HepG2 (cell line): ENCODE results near the gene GGACT. TPM values are rescaled to one million over a fixed set of nuclear protein-coding genes. Genes with fewer than 3 reads are reported as not detected.

Source experiments
- ATAC-seq: fragments of 200-7000 bp; cut with Tn5 transposase; 3 replicates; pipeline ENCODE4 v1.9.1; 2020; ENCODE audit warnings: mild to moderate bottlenecking, moderate library complexity
- BruUV-seq: library from RNA; stranded (reverse); fragments of 400-500 nt; replicated peaks from 2 replicates; lab custom pipeline; 2021; lab: Mats Ljungman, UMichigan
- CTCF ChIA-PET: fragments of 300-600 bp; formaldehyde crosslinking; extraction: SDS; loops from one replicate; lab custom pipeline; 2021; ENCODE audit warnings: low total read pairs, inconsistent platforms, low intra/inter-chr PET ratio; lab: Yijun Ruan, JAX
- POLR2A ChIA-PET: fragments of 350-600 bp; sonication (Branson Sonifier 250); formaldehyde crosslinking; loops from one replicate; lab custom pipeline; 2020; ENCODE audit warnings: antibody characterized with exemption, inconsistent platforms; lab: Yijun Ruan, JAX
- DNase-seq: peaks from one replicate; pipeline ENCODE4 v3.0.0-alpha.2; 2015; ENCODE audit warnings: low spot score
- FAIRE-seq: peaks from 3 replicates; lab custom pipeline; 2011; peaks lifted over from hg19 to GRCh38; lab: Jason Lieb, UNC
- H2AFZ ChIP-seq: one replicate; pipeline ENCODE4 v1.6.1; 2011; ENCODE audit warnings: low read length, inconsistent platforms
- H3K27ac ChIP-seq: fragments of 300-600 bp; 3 replicates; pipeline ENCODE4 v1.8.0; 2011; ENCODE audit warnings: mixed run types, mild to moderate bottlenecking, mixed read lengths, low read length, inconsistent platforms; ENCODE audit not compliant: insufficient read depth; ENCODE audit errors: extremely low read length
- H3K27me3 ChIP-seq, 2 experiments: fragments of 200-600 bp in 1 of 2; 2 replicates in 1 of 2; 3 replicates in 1 of 2; pipeline versions ENCODE4 v1.6.0 to v1.8.0; 2011; ENCODE audit warnings: low read length in 2 of 2, mild to moderate bottlenecking in 2 of 2, moderate library complexity in 2 of 2, inconsistent platforms in 1 of 2; ENCODE audit not compliant: insufficient read depth in 2 of 2, control insufficient read depth in 1 of 2
- H3K36me3 ChIP-seq, 2 experiments: fragments of 200-600 bp in 1 of 2; replicated peaks in 1 of 2; 2 replicates in 1 of 2; 3 replicates in 1 of 2; pipeline versions ENCODE4 v1.5.1 to v1.8.0; 2011; ENCODE audit warnings: low read length in 2 of 2, inconsistent platforms in 1 of 2; ENCODE audit not compliant: insufficient read depth in 2 of 2, control insufficient read depth in 1 of 2
- H3K4me1 ChIP-seq: 2 replicates; pipeline ENCODE4 v1.5.1; 2012; ENCODE audit warnings: low read length, inconsistent platforms; ENCODE audit not compliant: insufficient read depth
- H3K4me2 ChIP-seq: 2 replicates; pipeline ENCODE4 v1.6.0; 2011; ENCODE audit warnings: low read depth, low read length, inconsistent platforms
- H3K4me3 ChIP-seq, 3 experiments: fragments of 200-600 bp in 1 of 3; sonication (generic), shearing (Covaris generic) in 1 of 3; replicated peaks in 1 of 3; 2 replicates each; pipeline ENCODE4 v1.5.1; 2011 to 2016; ENCODE audit warnings: low read length in 3 of 3, inconsistent platforms in 2 of 3, low read depth in 2 of 3, mild to moderate bottlenecking in 2 of 3, control low read depth in 1 of 3, mixed read lengths in 1 of 3; ENCODE audit not compliant: insufficient read depth in 1 of 3
- H3K79me2 ChIP-seq: one replicate; pipeline ENCODE4 v1.6.1; 2011; ENCODE audit warnings: low read length, inconsistent platforms; ENCODE audit not compliant: insufficient read depth
- H3K9ac ChIP-seq: 2 replicates; pipeline ENCODE4 v1.6.0; 2011; ENCODE audit warnings: mild to moderate bottlenecking, low read depth, low read length, inconsistent platforms; ENCODE audit not compliant: insufficient read depth
- H3K9me3 ChIP-seq: 2 replicates; pipeline ENCODE4 v1.5.1; 2012; ENCODE audit warnings: mild to moderate bottlenecking, low read length
- H4K20me1 ChIP-seq: 2 replicates; pipeline ENCODE4 v1.6.0; 2011; ENCODE audit warnings: inconsistent platforms, mild to moderate bottlenecking, low read length, moderate library complexity; ENCODE audit not compliant: insufficient read depth
- BHLHE40 ChIP-seq: IDR thresholded peaks from 2 replicates; pipeline ENCODE4 v1.6.1; 2011; ENCODE audit warnings: low read length, improper control_type of control experiment
- BRCA1 ChIP-seq: sonication (generic); formaldehyde crosslinking; IDR thresholded peaks from 2 replicates; pipeline ENCODE4 v1.4.0; 2020; ENCODE audit warnings: missing genetic modification reagents
- E2F2 ChIP-seq: sonication (generic); formaldehyde crosslinking; IDR thresholded peaks from 2 replicates; pipeline ENCODE4 v1.4.0; 2020; ENCODE audit warnings: missing genetic modification reagents, borderline replicate concordance
- HDAC1 ChIP-seq: sonication (generic); formaldehyde crosslinking; IDR thresholded peaks from 2 replicates; pipeline ENCODE4 v1.5.1; 2020; ENCODE audit warnings: mild to moderate bottlenecking, missing genetic modification reagents
- HOXD1 ChIP-seq: sonication (generic); formaldehyde crosslinking; IDR thresholded peaks from 2 replicates; pipeline ENCODE4 v1.5.0; 2020; ENCODE audit warnings: missing genetic modification reagents
- MTA1 ChIP-seq: sonication (generic); formaldehyde crosslinking; IDR thresholded peaks from 2 replicates; pipeline ENCODE4 v1.4.0; 2020; ENCODE audit warnings: missing genetic modification reagents, mild to moderate bottlenecking, borderline replicate concordance
- NFE2L2 ChIP-seq: fragments of 150-350 bp; IDR thresholded peaks from 2 replicates; pipeline ENCODE4 v1.6.1; 2014; ENCODE audit warnings: low read length
- REL ChIP-seq: sonication (generic); formaldehyde crosslinking; conservative IDR thresholded peaks from 2 replicates; pipeline ENCODE4 v1.8.0; 2022; ENCODE audit warnings: mild to moderate bottlenecking, missing genetic modification reagents, moderate library complexity
- SIX1 ChIP-seq: sonication (generic); formaldehyde crosslinking; IDR thresholded peaks from 2 replicates; pipeline ENCODE4 v1.4.0; 2020; ENCODE audit warnings: missing genetic modification reagents, borderline replicate concordance
- SMYD3 ChIP-seq: sonication (generic); formaldehyde crosslinking; IDR thresholded peaks from 2 replicates; pipeline ENCODE4 v1.8.1; 2023; ENCODE audit warnings: mild to moderate bottlenecking, missing genetic modification reagents
- THAP9 ChIP-seq: sonication (generic); formaldehyde crosslinking; IDR thresholded peaks from 2 replicates; pipeline ENCODE4; 2020; ENCODE audit warnings: missing genetic modification reagents, mild to moderate bottlenecking, borderline replicate concordance
- U2AF2 ChIP-seq: fragments of 200-400 bp; formaldehyde crosslinking; IDR thresholded peaks from 2 replicates; pipeline ENCODE4 v1.6.1; 2017; ENCODE audit warnings: low read depth, mild to moderate bottlenecking, low read length
- ZNF326 ChIP-seq: sonication (generic); formaldehyde crosslinking; IDR thresholded peaks from 2 replicates; pipeline ENCODE4 v1.4.0; 2020; ENCODE audit warnings: missing genetic modification reagents, borderline replicate concordance
- ZNF484 ChIP-seq: sonication (generic); formaldehyde crosslinking; IDR thresholded peaks from 2 replicates; pipeline ENCODE4 v1.5.1; 2020; ENCODE audit warnings: mild to moderate bottlenecking, low read depth, missing genetic modification reagents, borderline replicate concordance
- WGBS: methylation state at CpG from one replicate; pipeline ENCODE4 v1.1.6; 2017; ENCODE audit warnings: low lambda C conversion rate; 5-methylcytosine and 5-hydroxymethylcytosine counted together
- in situ Hi-C: cut with HindIII; loops from 2 replicates; pipeline ENCODE4 v1.10.0; 2017; ENCODE audit warnings: low pct_unique_long_range_greater_than_20kb; ENCODE audit not compliant: extremely low pct_ligation_motif_present
- intact Hi-C: fragments of 100-400 bp; cut with micrococcal nuclease; formaldehyde crosslinking; loops from one replicate; pipeline ENCODE4 v1.10.0; 2022; ENCODE audit not compliant: unreplicated experiment
- polyA plus RNA-seq, 8 experiments: library from polyadenylated mRNA; depleted of rRNA in 3 of 8; stranded (reverse) in 7 of 8; unstranded in 1 of 8; fragments of >200 nt; fragmentation: Illumina TruSeq in 4 of 8; extraction: Trizol in 4 of 8; gene quantifications; 2 replicates each; pipeline versions ENCODE4 v1.2.1 to v1.2.3, GENCODE V29; 2011 to 2016; ENCODE audit warnings: low read depth in 4 of 8, missing spikeins in 1 of 8, mixed read lengths in 1 of 8; ENCODE audit not compliant: insufficient read depth in 1 of 8
- total RNA-seq, 5 experiments: library from RNA; depleted of rRNA; stranded (reverse); fragments of >200 nt; fragmentation: Illumina TruSeq; extraction: Trizol; gene quantifications; 2 replicates each; pipeline ENCODE4 v1.2.3, GENCODE V29; 2016; ENCODE audit warnings: low read depth in 1 of 5

Gene GGACT
- total and polyA plus RNA-seq, 2 of the 13 experiments (the other 11 are each of a cell fraction or from before 2014, with no cell fraction given), result 1.7 to 1.9 TPM

GRCh38 chr13:100490692-100491091, 97.9 kb downstream of the GGACT start:
- Histone ChIP-seq H3K27ac (no peak overlapping the region), H3K27me3 (no peaks in the 10 kb centered on the region), H3K79me2 (no peaks in the 10 kb centered on the region), H3K4me3 (no peak overlapping the region), H4K20me1 (no peaks in the 10 kb centered on the region), H2AFZ (no peak overlapping the region), H3K4me1 (peaks cover 16% of the 10 kb centered on the region), H3K9ac (no peak overlapping the region), H3K9me3 (no peaks in the 10 kb centered on the region), H3K36me3 (no peaks in the 10 kb centered on the region; a peak in 2 of 5 replicates), H3K4me2 (no peak overlapping the region)
- peak; percentile 63; the same call in 1 of the 2 replicates for TF ChIP-seq SIX1 (CRISPR knock-in tag)
- no peak for TF ChIP-seq NFE2L2
- TF ChIP-seq HOXD1 (CRISPR knock-in tag), result no peak
- TF ChIP-seq REL, result no peak
- no peak for TF ChIP-seq BRCA1
- no peak for TF ChIP-seq U2AF2
- TF ChIP-seq ZNF484 (CRISPR knock-in tag), result no peak
- peak; percentile 57 for ATAC-seq
- WGBS, result 60% methylated on average over 4 of the region's 4 CpGs
- BruUV-seq, result no TSS peak
- no peak for FAIRE-seq
- no peak for DNase-seq
- POLR2A ChIA-PET, result no interaction called here
- intact Hi-C loops, result no loop called here
- CTCF ChIA-PET, result no interaction called here
- in situ Hi-C loops, result no loop called here

- ChIA-PET POLR2A (no interaction called here), CTCF (no interaction called here)
- BruUV-seq, result no TSS peak
- H3K9ac ChIP-seq, result no peak overlapping the region
- no peak overlapping the region for H3K4me2 ChIP-seq
- H3K4me1 ChIP-seq, result peaks cover 5% of the 10 kb centered on the region
- DNase-seq, result no peak
- no peaks in the 10 kb centered on the region for H3K27me3 ChIP-seq
- no peak for ATAC-seq
- H2AFZ ChIP-seq, result no peak overlapping the region
- no peaks in the 10 kb centered on the region for H3K9me3 ChIP-seq
- H3K27ac ChIP-seq, result no peak overlapping the region
- no peak for FAIRE-seq
- 90% methylated on average over 2 of the region's 2 CpGs for WGBS
- intact Hi-C loops, result no loop called here
- in situ Hi-C loops, result no loop called here
- no peak overlapping the region for H3K4me3 ChIP-seq
- no peaks in the 10 kb centered on the region for H4K20me1 ChIP-seq
- no peaks in the 10 kb centered on the region for H3K79me2 ChIP-seq
- no peaks in the 10 kb centered on the region; a peak in 1 of 5 replicates for H3K36me3 ChIP-seq
- TF ChIP-seq HDAC1 (CRISPR knock-in tag), result no peak
- no peak for TF ChIP-seq MTA1 (CRISPR knock-in tag)
- TF ChIP-seq E2F2 (CRISPR knock-in tag), result no peak
- no peak for TF ChIP-seq SMYD3 (CRISPR knock-in tag)
- TF ChIP-seq ZNF326 (CRISPR knock-in tag), result no peak
- no peak for TF ChIP-seq THAP9
- TF ChIP-seq BHLHE40, result no peak
Measured at GRCh38 chr13:100485265-100485664, 103.3 kb downstream of the GGACT start.
